ENCODE results near the gene FLVCR2.

FLVCR2 gene

DNA sequence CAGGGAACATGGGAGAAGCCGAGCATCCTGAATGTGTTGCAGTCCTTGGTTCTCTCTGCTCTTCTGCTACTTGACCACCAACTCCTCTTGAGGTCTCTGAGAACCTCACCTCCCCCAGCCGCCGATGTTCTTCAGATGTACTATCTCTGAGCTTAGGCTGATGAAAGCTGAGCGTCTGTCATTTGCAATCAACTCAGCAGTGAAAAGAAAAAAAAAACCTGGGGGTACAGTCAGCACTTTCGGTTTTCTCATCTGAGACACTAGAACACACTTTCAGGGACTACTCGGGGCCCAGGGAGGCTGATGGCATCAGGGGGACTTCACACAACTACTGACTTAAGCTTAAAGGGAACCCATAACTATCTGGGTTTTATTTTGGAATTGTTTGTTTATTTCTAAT, 9.6 kb upstream of the FLVCR2 start:
- DNase-seq (ENCODE audit: low read depth in 2 of 2) = no peak
- no peak overlapping the region for H3K4me3 ChIP-seq (replicated peaks in 1 of 2; ENCODE audit: low read depth in 2 of 2, low read length in 2 of 2)
- TF ChIP-seq, protein P1, sequence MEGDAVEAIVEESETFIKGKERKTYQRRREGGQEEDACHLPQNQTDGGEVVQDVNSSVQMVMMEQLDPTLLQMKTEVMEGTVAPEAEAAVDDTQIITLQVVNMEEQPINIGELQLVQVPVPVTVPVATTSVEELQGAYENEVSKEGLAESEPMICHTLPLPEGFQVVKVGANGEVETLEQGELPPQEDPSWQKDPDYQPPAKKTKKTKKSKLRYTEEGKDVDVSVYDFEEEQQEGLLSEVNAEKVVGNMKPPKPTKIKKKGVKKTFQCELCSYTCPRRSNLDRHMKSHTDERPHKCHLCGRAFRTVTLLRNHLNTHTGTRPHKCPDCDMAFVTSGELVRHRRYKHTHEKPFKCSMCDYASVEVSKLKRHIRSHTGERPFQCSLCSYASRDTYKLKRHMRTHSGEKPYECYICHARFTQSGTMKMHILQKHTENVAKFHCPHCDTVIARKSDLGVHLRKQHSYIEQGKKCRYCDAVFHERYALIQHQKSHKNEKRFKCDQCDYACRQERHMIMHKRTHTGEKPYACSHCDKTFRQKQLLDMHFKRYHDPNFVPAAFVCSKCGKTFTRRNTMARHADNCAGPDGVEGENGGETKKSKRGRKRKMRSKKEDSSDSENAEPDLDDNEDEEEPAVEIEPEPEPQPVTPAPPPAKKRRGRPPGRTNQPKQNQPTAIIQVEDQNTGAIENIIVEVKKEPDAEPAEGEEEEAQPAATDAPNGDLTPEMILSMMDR (IDR thresholded peaks at IDR 0.05; ENCODE audit: low read depth, low read length) = no peak

DNA sequence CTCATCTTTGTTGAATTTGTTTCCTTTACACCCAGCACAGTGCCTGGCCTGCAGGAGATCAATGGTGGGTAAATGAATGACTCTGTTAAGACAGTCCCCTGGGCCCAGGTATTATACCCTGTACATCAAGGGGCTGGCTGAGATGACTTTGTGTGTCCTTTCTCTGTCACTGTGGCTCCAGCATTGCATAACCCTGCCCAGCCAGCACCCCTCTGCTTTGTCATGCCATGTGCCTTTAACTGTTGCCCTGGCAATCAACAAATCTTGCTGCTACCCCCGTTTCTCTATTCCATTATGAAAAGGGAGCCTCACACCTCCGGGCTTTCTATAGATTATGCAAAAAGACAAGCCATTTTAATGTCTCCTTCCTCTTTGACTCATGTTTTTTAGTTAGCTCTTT, 7.6 kb upstream of the FLVCR2 start:
- no peak overlapping the region for H3K4me3 ChIP-seq (replicated peaks in 1 of 2; ENCODE audit: low read depth in 2 of 2, low read length in 2 of 2)
- no peak for DNase-seq (ENCODE audit: low read depth in 2 of 2)
- TF ChIP-seq, protein P1 (IDR thresholded peaks at IDR 0.05; ENCODE audit: low read depth, low read length) = no peak

DNA sequence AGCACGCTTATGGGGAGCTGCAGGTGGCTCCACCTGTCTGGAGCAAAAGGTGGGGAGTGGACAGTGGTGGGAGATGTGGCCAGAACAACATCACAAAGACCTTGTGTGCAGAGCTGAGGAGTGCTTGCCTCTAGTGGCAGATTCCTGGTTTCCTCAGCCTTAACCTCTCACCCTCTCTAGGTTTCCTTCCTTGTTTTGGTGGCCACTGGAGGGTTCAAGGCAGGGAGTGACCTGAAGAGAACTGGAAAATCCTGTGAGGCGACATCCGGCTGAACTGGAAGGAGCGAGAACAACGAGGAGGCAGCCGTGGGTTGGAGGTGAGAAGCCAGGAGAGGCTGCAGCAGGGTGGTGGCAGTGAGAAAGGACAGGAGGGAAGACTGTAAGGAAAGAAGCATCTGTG, 6.3 kb upstream of the FLVCR2 start:
- H3K4me3 ChIP-seq (replicated peaks in 1 of 2; ENCODE audit: low read depth in 2 of 2, low read length in 2 of 2) = no peak overlapping the region
- TF ChIP-seq, protein P1 (IDR thresholded peaks at IDR 0.05; ENCODE audit: low read depth, low read length) = no peak
- DNase-seq (ENCODE audit: low read depth in 2 of 2) = no peak

DNA sequence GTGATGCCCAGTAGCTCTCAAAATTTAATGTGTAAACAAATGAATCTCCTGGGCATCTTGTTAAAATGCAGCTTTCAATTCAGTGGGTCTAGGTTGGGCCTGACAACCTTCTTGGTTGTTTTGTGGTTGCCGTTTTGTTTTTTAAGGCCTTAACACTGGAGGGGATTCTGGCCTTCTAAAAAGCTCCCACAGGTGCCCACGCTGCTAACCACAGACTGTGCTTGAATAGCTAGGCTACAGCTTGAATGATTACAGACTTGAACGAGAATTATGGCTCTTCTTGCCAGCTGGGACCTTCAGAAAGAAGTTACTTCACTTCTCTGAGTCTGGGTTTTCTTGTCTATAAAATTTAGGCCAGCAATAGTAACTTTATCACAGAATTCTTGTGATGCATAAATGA, 1.3 kb upstream of the FLVCR2 start:
- DNase-seq (ENCODE audit: low read depth in 2 of 2) = no peak

DNA sequence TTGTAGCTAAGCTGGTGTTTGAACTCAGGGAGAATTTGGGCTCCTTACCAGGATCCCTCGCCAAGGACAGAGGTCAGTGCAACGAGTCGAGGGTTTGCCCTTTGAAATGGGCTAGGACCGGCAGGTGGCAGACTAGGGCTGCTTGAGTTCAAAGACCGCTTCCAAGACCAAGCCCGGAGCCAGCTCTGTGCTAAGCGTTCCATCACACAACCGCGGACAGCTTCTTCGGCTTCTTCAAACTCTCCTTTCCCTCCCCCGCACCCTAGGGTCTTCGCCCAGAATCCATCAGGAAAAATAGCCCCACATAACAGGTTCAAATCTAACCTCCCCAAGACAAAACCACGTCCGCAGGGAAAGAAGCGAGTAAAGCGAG, 705 bp upstream of the FLVCR2 start:
- peak; percentile 91 to 92 for DNase-seq (ENCODE audit: low read depth in 2 of 2)
- TF ChIP-seq, protein P1 (IDR thresholded peaks at IDR 0.05; ENCODE audit: low read depth, low read length) = peak; percentile 87
- H3K4me3 ChIP-seq (replicated peaks in 1 of 2; ENCODE audit: low read depth in 2 of 2, low read length in 2 of 2) = peak overlapping the region; percentile 64 to 68

More for the DNA sequence above, 1.3 kb upstream of the FLVCR2 start:
- H3K4me3 ChIP-seq (replicated peaks in 1 of 2; ENCODE audit: low read depth in 2 of 2, low read length in 2 of 2) = no peak overlapping the region
- TF ChIP-seq, protein P1 (IDR thresholded peaks at IDR 0.05; ENCODE audit: low read depth, low read length) = no peak

DNA sequence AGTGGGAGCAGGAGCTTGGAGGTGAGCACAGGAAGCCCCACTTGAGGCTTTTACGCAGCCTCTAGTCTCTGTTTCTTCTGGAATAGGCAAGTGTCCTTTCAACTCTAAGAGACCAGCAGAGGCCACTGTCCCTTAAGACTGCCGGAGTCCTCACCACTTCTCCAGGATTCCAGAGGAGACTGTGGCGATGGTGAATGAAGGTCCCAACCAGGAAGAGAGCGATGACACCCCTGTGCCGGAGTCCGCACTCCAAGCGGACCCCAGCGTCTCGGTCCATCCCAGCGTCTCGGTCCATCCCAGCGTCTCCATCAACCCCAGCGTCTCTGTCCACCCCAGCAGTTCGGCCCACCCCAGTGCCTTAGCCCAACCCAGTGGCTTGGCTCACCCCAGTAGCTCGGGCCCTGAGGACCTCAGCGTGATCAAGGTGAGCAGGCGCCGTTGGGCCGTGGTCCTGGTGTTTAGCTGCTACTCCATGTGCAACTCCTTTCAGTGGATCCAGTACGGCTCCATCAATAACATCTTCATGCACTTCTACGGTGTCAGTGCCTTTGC, 442 bp downstream of the FLVCR2 start:
- peak overlapping the region; percentile 64 to 68 for H3K4me3 ChIP-seq (replicated peaks in 1 of 2; ENCODE audit: low read depth in 2 of 2, low read length in 2 of 2)
- DNase-seq (ENCODE audit: low read depth in 2 of 2) = peak; percentile 63 to 70
- TF ChIP-seq, protein P1 (IDR thresholded peaks at IDR 0.05; ENCODE audit: low read depth, low read length) = no peak

DNA sequence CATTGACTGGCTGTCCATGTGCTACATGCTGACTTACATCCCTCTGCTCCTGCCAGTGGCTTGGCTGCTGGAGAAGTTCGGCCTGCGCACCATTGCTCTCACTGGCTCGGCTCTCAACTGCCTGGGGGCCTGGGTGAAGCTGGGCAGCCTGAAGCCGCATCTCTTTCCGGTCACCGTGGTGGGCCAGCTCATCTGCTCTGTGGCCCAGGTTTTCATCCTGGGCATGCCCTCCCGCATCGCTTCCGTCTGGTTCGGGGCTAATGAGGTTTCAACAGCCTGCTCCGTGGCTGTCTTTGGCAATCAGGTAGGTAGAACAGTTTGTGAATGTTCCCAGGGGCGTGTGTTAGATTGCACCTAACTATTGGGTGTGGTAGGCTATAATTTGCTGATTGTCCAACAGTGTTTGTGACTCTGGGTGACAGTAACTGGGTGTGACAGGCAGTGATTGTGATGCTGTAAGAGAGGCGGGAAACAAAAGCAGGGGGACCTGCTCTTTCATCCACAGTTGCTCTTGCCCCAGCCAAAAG, 981 bp downstream of the FLVCR2 start:
- TF ChIP-seq, protein P1 (IDR thresholded peaks at IDR 0.05; ENCODE audit: low read depth, low read length) = no peak
- DNase-seq (ENCODE audit: low read depth in 2 of 2) = peak in 1 of 2 donors; percentile 12
- H3K4me3 ChIP-seq (replicated peaks in 1 of 2; ENCODE audit: low read depth in 2 of 2, low read length in 2 of 2) = peak overlapping the region; percentile 64 to 68

All from cardiac fibroblast (primary cell).